Stimulated activated CD8-positive, alpha-beta memory T cell treated with anti-CD3 and anti-CD28 coated beads, Interleukin-7, amount 100 ng/mL, for 4 hours (primary cell): ENCODE results near the gene AVL9.
"Not testable (repeated sequence)": the region's sequence is repeated elsewhere in the genome, so short reads cannot be mapped to it uniquely, and the experiment has no call there.

ENCODE experiments used
- DNase-seq, 2 donors: peaks; one replicate each; pipeline ENCODE4 v3.0.0-alpha.2; 2020; ENCODE audit warnings: low read depth in 2 of 2

AVL9 gene

GRCh38 chr7:32587411-32587948 lies 92.2 kb downstream of the AVL9 start:
- no peak for DNase-seq

DNA sequence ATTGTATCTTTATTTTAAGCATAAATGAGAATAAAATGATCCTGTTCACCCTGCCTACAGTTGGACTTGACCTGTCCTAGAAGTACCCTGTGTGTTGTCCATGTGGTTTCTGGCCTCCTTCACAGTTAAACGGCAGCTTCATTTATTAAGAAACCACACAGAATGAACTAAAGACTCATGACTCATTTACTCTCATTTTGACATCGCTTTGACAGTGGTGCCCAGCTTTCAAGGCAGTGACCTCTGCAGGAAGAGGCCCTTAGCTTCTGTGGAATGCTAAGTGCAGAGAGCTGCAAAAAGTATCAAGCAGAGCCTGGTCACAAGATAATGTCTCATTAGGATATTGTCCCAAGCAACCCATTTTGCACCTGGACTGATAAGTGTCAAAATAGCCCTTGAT lies 93.4 kb downstream of the AVL9 start:
- no peak for DNase-seq

DNA sequence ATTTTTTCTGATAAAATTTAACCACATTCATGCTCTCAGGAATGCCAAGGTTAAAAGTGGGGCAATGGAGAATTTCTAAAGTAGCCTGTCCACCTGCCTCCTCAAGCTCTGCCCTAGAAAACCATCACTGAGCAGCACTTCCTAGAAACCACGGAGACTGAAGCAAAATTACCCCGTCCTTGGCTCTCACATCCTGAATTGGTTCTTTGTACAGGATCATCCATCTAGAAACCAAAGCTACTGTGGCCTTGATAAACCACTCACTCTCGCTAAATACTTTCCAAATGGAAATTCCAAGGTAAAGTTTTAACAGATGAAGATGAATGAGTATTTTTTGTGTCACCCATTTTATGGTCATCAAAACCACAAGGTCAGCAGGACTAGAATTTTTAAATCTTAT lies 96.6 kb downstream of the AVL9 start:
- DNase-seq, result no peak

- no peak for DNase-seq
Measured at GRCh38 chr7:32592701-32593100, 97.4 kb downstream of the AVL9 start.

DNA sequence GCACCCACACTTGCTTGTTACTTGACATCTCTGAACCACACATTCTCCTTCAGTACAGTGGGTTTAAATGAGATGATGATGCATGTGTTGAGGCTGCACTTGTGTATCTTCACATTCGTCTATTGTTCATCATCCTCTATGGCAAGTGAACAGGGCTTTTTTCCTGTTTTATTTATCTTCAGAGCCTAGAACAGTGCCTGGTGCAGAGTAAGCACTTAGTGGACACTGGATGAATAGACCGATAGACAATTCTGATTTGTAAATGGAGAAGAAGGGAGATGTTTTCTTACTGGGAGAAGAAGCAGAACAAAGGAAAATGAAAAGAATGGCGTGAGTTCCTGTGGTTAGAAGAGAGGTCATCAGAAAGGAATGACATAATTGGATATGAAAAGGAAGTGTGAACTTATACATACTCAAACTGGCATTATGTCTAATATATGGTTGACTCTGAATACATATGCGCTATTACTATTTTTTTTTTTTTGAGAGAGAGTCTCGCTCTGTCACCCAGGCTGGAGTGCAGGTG lies 99.7 kb downstream of the AVL9 start:
- DNase-seq, result no peak

DNA sequence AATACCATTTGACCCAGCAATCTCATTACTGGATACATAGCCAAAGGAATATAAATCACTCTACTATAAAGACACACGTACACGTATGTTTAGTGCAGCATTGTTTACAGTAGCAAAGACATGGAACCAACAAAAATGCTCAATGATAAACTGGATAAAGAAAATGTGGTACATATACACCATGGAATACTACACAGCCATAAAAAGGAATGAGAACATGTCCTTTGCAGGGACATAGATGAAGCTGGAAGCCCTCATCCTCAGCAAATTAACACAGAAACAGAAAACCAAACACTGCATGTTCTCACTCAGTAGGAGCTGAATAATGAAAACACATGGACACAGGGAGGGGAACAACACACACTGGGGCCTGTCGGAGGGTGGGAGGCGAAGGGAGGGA lies 105.9 kb downstream of the AVL9 start:
- DNase-seq, result not testable (repeated sequence)

DNA sequence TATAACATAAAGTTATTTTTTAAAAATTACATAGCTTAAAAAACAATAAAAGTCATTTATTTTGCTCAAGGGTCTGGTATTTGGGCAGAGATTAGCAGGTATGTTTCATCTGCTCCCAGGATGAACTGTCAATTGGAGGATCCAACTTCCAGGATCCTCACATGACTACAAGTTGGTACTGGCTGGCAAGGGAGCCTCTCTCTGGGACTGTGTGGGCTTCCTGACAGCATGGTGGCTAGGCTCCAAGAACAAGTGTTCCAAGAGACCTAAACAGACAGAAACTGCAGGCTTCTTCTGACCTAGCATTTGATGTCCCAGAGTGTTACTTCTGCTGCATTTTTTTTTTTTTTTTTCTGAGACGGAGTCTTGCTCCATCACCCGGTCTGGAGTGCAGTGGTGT lies 107.2 kb downstream of the AVL9 start:
- DNase-seq, result no peak

DNA sequence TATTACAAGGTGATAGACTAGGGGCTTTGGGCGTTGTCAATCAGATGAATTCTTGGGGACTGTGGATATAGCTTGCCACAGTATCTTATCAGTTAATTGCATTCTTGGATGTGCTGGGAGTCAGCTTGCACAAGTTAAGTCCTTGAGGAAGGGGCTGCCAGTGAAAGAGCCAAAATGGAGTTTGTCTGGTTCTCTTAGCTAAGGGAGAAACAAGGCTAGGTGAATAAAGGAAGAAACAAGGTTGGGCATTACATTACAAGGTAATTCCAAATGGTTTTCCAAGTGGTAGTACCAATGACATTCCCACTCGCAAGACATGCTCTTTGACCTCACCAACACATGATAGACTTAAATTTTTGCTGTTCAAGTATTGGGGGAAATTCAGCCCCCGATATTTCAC lies 108.2 kb downstream of the AVL9 start:
- not testable (repeated sequence) for DNase-seq

DNA sequence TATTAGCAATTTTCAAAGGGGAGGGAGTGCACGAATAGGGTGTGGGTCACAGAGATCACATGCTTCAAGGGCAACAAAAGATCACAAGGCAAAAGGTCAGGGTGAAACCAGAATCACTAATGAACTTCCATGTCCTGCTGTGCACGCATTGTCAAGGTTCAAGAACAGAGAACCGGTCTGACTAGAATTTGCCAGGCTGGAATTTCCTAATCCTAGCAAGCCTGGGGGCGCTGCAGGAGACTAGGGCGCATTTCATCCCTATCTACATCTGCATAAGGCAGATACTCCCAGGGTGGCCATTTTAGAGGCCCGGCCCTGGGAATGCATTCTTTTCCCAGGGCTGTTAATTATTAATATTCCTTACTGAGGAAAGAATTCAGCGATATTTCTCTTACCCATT lies 108.8 kb downstream of the AVL9 start:
- not testable (repeated sequence) for DNase-seq

DNA sequence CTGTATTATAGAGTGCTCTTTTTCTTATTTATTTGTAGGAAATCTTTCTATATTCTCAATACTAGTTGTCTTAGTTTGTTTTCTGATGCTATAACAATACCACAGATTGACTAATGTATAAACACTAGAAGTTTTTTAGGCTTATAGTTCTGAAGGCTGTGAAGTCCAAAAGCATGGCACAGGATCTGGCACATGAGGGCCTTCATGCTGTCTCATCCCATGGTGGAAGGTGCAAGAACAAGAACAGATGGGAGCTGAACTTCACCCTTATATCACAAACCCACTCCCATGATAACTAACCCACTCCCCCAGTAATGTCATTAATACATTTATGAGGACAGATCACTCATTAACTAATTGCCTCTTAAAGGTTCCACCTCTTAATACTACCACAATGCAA lies 109.7 kb downstream of the AVL9 start:
- DNase-seq, result no peak

DNA sequence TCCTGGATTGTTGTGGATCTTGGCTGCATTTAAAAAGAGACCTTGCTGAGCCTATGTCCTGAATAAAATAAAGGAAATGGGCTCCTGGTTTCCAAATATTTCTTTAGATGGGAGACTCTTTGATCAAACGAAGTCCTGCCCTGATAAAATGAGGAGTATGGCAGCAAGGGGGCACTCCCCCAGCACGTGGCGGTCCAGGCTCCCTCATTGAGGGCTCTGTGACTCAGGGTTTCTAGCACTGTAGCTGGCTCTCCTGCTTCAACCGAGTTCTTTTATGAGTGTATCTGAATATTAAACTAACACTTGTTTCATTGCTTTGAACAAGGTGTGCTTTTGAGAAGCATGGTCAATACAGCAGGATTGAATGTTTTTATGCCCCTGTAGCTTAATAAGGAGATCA lies 114.2 kb downstream of the AVL9 start:
- DNase-seq, result no peak

GRCh38 chr7:32611201-32612099 lies 116.2 kb downstream of the AVL9 start:
- no peak for DNase-seq

- DNase-seq, result no peak
Measured at GRCh38 chr7:32616625-32617024, 121.3 kb downstream of the AVL9 start.

DNA sequence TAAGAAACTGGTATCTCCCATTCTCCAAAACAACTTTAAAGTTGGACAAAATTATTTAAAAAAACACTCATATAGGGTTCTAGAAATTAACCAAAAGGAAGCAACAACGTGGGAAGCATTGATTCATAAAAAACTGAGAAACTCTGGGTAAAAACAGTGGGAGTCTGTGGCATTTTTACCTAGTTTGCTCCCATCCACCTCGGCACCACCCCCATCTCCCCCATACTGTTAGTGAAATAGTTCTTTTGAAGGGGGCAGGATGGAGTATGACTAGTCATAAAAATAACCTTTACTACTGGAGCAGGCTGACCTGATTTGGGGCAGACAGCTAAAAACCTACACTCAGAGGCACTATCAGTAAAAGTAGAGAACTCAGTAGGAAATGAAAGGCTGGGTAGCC lies 123.2 kb downstream of the AVL9 start:
- no peak for DNase-seq

DNA sequence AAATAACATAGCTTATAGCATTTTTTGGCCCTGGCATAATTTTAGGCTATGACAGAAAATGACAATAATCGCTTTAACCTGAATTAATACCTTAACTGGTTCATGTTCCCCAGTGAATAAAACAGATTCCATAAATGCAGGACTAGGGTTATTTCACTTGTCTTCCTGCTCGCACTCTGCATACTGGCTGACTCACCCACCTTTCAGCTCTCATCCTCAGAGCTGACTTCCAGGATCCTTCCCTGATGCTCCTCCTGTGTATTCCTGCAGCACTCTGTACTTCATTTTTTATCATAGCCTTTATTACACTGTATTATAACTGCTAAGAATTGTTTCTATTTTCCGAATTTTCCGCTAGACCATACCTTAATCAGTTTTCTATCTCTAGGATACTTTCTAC lies 123.7 kb downstream of the AVL9 start:
- no peak for DNase-seq

- DNase-seq, result not testable (repeated sequence)
Measured at GRCh38 chr7:32619416-32619815, 124.1 kb downstream of the AVL9 start.

DNA sequence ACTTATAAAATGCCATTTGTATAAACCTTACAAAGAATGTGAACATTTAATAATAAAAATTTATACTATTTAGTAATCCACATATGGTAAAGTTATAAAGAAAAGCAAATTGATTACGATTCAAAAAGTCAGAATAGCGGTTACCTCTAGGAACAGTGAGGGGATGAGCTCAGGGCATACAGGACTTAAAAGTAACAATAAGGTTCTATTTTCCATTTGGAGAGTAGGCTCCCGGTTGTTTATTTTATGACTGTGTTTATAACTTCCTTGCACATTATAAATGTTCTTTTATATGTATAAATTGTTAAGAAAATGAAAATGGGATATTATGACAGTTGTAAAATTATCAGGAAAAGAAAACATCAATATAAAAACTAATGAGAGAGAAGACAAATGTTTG lies 135.7 kb downstream of the AVL9 start:
- no peak for DNase-seq

GRCh38 chr7:32631590-32632497 lies 136.6 kb downstream of the AVL9 start:
- not testable (repeated sequence) for DNase-seq

DNA sequence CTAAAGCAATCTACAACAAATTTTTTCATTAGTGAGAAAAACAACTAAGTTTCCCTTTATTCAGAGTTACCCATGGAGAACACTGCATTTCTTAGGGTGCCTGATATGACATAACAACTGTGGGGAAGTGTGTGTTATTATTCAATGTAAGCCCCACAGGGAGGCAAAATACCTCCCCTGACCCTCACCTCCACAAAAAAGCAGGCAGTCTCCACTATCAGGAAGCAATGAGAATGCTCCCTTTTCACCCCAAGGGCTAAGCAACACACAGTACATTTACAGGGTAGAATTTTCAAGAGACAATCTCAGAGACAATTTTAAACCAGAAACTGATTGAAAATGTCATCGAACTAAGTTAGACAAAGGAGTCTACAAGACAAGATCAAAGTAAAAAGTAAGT lies 138.2 kb downstream of the AVL9 start:
- DNase-seq, result not testable (repeated sequence)

DNA sequence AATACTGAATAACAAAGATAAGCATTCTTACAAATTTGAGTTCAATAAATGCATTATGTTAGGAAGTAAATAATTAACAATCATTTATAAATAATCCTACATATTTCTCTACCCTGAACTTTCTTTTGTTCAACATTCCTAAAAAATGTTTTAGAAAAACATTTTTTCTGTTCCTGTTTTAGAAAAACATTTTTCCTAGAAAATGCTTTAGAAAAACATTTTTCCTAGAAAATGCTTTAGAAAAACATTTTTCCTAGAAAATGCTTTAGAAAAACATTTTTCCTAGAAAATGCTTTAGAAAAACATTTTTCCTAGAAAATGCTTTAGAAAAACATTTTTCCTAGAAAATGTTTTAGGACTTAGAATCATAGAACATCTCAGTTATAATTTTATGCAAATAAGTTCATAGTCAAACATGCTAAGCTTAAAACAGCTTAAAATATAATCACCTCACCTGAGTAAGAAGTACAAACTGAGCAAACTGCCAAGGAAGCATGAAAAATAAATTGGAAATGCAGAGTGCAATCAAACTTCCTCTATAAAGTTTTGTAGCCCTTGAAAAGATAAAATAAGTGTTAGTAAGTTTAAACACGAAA lies 139.6 kb downstream of the AVL9 start:
- DNase-seq, result not testable (repeated sequence)

- DNase-seq, result not testable (repeated sequence)
Measured at GRCh38 chr7:32636725-32637462, 141.6 kb downstream of the AVL9 start.
